ENCODE measurements around the gene TRAF3IP3.
"Not testable (repeated sequence)": the region's sequence is repeated elsewhere in the genome, so short reads cannot be mapped to it uniquely, and the experiment has no call there.

The TRAF3IP3 gene

DNA sequence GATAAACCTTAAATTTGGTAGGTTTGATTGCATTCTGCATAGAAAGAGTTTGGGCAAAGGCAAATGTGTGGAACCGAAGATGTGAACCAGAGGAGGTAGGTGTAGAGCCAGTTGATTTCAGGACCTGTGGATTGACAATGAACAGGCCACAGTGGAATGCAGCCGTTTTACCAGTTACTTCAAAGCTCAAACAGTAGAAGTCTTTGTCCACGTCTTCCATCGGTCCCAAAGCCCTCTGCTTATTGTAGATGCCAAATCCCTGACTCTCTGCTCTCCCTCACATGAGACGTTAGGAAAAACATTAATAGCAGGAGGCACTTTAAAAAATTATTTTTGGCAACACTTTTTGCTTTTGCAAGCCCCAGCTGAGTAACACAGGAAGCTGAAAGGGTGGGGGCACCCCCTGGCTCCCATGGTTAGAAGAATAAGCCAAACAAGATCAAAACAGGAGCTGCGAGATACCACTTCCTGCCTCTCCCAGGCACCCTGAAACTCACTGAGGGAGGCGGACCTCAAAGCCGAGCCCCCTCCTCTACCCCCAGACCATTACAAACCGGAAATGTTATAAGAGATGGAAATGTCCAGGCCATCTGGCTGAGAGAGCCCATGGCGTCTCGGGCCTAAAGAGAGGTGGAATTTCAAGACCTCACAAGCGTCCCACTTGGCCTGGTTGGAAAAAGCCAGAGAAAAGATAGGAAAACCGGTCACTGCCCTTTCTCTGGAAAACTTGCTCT is 13.5 kb downstream of the TRAF3IP3 start:
- DNase-seq, result peak; percentile 64

DNA sequence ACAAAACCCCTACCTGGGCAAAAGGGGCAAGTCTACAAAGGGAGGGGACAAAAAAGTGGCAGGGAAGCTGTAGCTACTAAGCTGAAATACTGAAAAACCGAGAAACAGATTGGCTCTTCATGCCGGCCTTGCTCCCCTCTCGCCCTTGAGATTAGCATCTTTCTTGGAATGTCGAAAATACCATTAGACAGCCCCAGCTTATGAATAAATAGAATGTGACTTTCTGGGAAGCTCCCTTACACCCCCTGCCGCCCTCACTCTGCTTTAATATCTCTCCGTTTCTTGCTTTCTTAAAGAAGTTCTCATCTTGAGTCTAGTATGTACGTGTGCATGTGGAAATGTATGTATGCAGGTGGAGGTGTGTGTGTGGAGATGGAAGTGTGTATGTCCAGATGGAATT is 14.1 kb downstream of the TRAF3IP3 start:
- no peak for DNase-seq

DNA sequence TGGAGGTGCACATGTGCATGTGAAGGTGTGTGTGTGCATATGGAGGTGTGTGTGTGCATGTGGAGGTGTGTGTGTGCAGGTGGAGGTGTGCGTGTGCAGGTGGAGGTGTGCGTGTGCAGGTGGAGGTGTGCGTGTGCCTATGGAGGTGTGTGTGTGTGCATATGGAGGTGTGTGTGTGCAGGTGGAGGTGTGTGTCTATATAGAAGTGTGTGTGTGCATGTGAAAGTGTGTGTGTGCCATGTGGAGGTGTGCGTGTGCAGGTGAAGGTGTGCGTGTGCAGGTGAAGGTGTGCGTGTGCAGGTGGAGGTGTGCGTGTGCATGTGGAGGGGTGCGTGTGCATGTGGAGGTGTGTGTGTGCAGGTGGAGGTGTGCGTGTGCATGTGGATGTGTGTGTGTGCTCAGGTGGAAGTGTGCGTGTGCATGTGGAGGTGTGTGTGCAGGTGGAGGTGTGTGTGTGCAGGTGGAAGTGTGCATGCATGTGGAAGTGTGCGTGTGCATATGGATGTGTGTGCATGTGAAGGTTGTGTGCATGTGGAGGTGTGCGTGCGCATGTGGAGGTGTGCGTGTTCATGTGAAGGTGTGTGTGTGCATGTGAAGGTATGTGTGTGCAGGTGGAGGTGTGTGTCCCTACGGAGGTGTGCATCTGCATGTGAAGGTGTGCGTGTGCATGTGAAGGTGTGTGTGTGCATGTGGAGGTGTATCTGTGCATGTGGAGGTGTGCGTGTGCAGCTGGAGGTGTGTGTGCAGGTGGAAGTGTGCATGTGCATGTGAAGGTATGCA is 15.0 kb downstream of the TRAF3IP3 start:
- DNase-seq, result no peak

DNA sequence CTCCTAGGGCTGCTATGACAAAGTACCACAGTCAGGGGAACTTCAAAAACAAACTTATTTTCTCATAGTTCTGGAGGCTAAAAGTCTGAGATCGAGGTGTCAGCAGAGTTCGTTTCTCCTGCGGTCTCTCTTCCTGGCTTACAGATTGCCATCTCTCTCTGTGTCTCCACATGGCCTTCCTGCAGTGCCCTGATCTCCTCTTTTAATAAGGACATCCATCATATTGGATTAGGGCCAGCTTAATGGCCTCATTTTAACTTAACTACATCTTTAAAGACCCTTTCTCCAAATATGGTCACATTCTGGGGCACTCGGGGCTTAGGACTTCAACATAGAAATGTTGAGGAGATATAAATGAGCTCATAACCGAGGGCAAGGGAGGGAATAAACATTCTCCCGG is 16.3 kb downstream of the TRAF3IP3 start:
- no peak for DNase-seq

DNA sequence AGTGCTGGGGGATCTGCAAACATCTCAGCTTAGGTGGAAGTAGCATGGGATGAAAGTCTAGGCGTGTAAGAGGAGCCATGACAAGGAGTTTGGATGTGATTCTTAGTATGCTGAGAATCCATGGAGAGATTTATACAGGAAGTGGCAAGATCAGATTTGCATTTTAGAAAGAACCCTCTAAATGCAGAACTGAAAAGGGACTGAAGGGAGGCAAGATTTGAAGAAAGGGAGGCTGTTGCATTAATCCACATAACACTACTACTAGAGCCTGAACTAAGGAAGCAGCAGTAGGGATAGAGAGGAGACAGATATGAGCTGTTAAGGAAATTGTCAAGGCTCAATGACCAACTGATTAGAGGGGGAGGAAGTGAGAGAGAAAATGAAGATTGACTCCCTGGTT is 18.7 kb downstream of the TRAF3IP3 start:
- no peak for DNase-seq

DNA sequence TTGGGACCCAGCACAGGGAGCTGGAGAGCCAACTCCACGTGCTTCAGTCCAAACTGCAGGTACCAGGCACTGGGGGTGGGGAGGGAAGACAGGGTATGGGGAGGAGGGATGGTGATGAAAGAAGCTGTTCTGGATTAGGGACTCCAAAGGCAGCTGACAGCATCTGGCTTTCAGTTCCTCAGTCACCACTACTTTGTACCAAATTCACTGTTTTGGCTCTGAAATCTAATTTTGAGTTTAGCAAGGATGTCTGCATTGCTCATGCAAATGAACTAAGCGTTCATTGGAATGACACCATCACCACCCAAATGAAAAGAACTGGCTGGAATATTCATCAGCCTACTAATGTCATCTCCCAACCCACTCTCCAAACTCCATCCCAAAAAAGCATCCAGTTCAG is 19.8 kb downstream of the TRAF3IP3 start:
- no peak for DNase-seq

DNA sequence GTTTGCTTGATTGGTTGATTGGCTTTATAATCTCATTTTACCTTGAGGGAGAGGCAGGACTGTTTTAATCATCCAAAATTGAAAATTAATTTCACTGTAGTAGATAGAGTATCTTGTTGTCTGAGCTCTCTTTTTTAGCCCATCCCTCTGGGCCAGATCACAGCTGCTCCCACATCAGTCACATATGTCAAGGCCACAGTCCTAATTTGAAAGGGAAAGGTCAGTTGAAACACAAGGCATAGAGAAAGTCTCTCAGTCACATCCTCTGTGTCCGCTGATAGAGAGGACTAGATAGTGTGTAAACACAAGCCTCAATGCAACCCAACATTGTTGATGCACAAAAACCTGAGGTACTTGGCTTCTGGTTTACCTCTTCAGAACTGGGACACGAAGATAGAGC is 21.7 kb downstream of the TRAF3IP3 start:
- no peak for DNase-seq

DNA sequence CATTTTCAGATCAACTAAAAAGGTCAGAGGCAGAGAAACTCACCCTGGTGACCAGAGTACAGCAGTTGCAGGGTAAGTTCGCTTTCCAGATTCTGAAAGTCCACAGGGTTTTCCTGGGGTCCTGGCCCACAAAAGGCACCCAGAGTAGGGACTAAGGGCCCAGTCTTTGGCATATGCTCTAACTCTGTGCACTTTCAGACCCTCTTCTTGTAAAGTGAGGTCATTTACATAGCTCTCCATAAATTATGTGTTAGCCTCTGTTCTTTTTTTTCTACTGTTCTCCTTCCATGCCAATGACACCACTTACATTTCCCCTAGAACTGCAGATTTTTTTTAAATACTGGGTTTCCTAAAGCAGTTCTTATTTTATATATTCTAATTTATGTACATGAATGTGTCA is 22.2 kb downstream of the TRAF3IP3 start:
- no peak for DNase-seq

DNA sequence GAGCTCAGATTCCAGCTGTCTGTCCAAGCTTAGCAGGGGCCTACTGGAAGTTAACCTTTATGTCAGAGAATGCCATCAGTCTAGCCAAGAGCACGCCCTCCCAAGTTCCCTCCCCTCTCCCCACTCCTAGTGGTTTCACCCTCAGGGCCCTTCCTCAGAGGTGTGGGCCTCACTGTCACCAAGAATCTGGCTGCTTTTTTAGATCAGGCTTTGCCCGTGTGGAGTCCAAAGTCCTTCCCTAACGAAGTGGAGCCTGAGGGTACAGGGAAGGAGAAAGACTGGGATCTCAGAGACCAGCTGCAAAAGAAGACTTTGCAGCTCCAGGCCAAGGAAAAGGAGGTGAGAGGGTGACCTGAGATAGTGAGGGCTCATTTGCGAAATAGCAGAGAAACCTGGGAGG is 24.4 kb downstream of the TRAF3IP3 start:
- no peak for DNase-seq

DNA sequence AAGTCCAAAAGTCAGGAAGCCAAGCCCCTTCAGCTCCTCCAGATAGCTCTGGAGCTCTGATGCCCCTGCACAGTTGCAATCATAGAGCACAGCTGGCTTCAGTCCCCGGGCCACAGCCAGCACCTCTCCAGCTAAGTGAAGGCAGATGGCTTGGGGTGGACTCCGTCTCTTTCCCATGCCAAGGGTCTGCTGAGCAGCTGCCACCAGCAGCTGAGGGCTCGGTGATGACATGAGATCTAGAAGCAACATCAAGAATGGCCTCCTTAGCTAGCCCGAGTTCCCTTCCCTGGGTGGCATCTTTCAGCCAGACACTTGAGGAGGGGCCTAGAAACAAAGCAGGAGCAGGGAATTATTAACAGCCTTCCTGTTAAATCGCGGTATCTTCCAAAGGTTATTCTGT is 27.5 kb downstream of the TRAF3IP3 start:
- no peak for DNase-seq

DNA sequence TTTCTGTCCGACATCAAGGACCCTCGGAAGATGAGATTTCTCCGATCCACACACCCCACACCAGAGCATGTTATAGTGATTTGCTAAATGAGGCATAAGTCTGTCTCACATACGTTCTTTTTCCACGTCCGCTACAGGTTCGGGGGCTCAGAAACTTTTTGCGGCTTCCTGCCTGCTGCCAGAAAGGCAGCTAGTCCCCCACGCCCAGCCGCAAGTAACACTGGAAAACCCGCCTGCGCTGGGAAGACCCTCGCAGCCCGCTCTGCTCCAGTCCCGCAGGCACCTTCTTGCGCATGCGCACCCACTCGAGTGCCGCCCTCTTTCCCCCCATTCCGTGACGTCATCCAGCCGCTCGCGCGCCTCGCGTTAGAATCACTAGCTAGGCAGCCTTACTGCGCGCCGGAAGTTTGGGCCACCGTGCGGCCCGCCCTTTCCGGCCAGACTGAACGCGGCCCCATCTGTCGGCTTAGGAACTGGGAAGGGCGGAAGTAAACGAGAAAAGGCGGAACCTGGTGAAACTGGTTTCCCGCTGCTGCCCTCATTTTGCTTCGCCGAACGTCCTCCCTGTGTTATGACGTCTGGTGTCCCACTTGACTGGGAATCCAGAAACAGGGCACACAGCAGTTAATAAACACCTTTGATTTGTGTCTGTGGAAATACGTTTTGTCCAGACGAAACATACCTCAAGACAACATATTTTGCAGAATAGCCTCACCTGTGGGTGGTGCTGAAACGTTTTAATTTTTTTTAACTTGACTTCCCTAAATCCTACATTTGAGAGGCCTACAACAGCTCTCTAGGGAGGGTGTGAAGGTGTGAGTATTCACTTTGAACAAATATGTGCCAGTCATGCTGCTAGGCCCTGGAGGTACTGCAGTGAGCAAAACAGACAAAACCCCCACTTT is 28.7 kb downstream of the TRAF3IP3 start, which contains the start of gene C1orf74:
Gene C1orf74 (minus strand): TSS at position 295 of the 905 bp plus-strand sequence. CDS start 925 bp downstream, outside the sequence.
- peak; percentile 100 for DNase-seq

DNA sequence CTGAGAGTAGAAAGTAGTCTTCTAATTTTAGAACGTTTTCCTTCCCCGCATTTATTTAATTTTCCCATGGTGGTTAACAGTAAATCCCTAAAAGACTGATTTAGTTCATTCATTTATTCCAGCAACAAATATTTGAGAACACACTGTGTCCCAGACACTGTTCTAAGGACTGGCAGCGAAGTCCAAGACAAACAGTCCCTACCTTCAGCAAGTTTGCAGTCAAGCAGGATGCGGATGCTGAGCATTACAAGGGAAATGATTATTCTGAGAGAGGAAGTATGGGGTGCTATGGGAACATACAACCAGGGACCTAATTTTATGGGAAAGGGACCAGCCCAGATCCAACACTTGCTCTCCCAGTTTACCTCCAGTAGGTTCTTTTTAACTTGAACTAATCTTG is 29.7 kb downstream of the TRAF3IP3 start:
- no peak for DNase-seq

DNA sequence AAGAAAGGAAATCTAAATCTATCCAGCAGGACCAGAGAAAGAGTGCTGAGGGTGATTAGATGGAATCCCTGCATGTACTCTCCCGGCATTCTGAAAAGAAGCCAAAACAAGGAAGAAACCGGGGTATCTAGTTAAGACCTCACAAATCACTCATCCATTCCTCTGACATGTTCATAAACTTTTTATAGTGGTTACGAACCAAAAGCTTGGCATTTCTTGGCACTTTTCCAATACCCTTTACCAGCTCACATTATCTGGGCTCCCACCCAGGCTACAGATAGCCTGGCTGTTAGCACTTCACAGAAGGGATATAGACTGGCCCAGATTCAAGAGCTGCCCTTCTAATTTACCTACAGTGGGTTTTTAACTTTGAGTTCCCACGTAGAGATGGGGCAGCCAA is 30.3 kb downstream of the TRAF3IP3 start:
- no peak for DNase-seq

DNA sequence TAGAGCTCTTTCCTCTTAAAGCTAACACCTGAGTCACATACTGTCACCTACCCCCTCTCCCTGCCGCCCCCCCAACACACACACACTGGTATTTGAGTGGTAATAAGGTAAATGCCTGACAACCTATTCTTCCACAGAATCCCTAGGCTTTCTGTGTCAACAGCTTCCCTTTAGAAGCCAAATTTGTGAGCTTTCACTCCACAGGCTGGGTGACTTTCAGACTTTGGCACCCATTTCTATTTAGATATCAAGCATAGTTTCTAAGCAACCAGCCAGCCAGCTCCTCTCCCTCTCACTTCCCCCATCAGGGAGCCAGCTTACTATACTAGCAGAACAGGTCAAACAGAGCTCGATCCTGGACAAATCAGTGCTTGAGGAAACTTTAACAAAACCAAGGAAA is 31.7 kb downstream of the TRAF3IP3 start:
- peak; percentile 37 for DNase-seq

DNA sequence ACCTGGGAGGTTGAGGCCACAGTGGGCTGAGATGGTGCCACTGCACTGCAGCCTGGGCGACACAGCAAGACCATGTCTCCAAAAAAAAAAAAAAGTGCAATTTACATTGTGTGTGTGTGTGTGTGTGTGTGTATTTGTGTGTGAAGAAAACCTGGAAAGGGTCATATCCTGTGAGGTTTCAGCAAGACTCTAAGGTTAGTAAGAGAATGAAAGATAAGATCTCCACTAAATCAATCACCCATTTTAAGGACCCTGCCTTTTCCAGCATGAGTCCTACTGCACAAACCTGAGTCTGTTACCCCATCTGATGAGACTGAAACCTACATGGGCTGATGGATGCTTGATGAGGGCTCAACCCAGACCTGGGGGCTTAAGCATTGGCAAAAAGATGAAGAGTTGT is 33.4 kb downstream of the TRAF3IP3 start:
- no peak for DNase-seq

DNA sequence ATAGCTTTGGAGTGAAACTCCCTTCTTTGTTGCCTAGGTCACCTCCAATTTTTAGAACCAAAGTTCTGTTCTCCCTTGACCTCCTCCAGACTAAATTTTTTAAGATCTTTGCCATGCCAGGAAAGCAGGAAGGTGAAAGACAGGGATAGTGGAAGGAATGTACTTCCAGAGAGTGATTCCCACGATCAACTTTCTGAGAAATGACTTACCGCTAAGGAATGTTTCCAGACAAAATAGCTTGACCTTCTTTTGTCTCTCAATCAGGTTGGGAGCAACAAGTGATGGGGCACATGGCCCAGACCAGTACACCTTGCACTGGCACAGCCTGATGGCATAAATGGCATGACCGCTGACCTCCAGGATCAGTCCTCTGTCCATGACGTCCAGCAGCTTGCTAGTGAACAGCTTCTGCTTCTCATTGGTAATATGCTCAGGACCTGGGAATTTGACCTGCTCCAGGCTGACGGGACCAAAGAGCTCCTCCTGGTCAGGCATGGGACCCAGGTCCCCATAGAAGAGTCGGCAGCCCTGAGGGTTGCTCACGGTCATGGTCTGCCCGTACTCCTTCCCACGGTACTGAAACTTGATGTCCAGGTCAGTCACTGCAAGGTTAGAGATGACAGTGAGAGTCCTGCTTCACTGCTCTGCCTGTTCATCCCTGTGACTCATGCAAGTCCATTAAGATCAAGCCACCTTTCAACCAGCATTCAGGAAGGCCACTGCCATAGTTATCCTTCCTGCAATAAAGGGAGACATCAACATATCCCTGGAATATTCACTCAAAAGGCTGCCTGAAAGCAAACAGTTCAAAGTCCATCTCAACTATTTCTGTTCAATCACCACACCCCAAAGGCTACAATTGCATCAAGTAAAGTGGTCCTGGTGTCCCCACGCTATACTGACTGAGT is 34.7 kb downstream of the TRAF3IP3 start:
- DNase-seq, result no peak

DNA sequence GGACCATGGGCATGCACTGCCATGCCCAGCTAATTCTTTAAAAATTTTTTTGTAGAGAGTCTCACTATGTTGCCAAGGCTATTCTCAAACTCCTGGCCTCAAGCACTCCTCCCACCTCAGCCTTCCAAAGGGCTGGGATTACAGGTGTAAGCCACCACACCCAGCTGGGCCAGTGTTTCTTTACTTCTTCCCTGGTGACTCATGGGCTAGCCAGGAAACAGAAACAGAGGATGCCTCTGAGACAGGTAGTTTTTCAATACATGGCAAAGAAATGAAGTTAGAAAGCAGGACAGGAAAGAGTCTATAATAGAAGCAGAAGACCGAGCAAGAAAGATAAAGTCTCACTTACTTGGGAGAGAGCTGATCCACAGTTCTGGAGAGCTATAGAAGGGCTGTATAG is 36.1 kb downstream of the TRAF3IP3 start:
- no peak for DNase-seq

DNA sequence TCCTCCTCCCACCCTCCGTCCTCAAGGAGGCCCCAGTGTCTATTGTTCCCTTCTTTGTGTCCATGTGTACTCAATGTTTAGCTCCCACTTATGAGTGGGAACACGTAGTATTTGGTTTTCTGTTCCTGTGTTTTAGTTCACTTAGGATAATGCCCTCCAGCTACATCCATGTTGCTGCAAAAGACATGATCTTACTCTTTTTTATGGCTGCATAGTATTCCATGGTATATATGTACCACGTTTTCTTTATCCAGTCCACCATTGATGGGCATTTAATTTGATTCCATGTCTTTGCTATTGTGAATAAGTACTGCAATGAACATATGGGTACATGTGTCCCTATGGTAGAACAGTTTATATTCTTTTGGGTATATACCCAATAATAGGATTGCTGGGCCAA is 37.9 kb downstream of the TRAF3IP3 start:
- DNase-seq, result not testable (repeated sequence)

DNA sequence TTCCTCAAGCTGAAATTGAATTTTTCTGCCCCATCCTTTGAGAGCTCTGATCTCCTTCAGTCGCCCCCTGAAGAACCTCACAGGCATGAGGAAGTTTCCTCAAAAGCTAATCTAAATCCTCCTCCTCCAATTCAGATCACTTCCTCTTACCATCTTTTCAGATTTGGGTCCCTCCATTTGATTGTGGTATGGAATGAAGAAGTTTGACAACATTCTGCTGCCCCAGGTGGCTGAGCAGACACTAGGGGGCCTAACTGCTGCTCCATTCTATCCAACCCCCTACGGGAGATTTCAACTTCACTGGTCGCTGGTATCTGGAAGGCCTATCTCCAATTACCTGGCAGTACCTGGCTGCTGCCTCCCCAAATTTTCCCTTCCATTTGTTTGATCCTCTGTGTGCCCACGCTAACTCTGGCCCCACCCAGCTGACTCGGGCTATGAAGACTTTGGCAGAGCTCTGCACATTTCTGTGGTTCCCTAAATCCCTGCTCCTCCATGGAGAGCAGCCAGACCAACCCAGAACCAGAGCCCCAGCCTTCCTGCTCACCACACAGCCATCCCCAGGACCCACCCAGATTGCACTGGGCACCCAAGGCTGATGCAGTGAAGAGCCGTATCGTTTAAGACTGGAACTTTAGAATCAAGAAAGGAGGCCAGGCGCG is 42.3 kb downstream of the TRAF3IP3 start:
- DNase-seq, result peak; percentile 31

DNA sequence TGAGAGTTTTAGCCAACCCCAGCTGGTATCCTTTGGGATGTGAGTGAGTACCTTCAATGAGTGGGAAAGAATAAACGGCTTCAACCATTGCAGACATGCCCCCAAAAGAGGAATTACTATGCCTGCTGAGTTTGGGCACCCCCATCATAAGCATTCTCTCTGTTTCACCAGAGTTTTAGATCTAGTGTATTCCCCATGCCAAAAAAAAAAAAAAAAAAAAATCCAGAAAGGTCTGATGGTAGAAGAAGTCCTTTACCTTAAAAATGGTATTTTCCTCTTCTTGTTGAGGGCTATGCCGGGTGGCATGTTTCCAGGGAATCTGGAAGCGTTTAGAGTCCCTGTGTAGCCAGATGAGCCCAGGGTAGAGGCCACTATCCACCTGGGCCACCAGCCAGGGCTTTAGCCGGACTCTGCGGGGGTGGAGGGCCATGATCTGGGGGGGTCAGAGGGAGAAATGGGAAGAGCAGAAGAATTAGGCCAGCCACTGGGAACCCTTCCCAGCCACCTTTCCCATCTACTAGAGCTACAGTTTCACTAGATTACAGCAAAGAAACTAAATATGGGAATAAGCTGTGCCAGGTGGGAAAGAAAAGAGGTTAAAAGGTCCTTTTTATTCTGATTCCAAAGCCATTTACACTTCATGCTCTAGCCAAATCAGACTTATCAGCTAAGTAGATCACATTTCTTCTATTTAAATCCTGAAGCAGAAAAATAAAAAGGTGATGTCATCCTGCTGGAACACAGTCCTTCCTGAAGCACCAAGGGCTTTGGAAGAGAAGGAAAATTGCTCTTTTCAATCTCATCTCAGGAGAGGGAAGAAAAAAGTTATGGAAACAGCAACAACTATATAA is 45.4 kb downstream of the TRAF3IP3 start:
- DNase-seq, result no peak

Data from RPMI8226 (cell line).